Adipose tissue (tissue), 3 donors: Measurements from ENCODE around the gene ATP11A. TPM values are rescaled to one million over a fixed set of nuclear protein-coding genes. Genes with fewer than 3 reads are reported as not detected.
A peak's percentile ranks its signal among the peaks of the same experiment; 100 is the strongest.
"Not testable (repeated sequence)": the region's sequence is repeated elsewhere in the genome, so short reads cannot be mapped to it uniquely, and the experiment has no call there.

Source experiments
- H3K27ac ChIP-seq: one replicate; pipeline ENCODE4 v1.5.1; 2013; ENCODE audit warnings: low read depth, low read length
- WGBS, 3 donors: extraction: QIAGEN DNeasy Blood & Tissue Kit; methylation state at CpG; one replicate each; pipeline ENCODE4 v1.1.7; 2013; 5-methylcytosine and 5-hydroxymethylcytosine counted together
- polyA plus RNA-seq, 3 donors: library from polyadenylated mRNA; stranded (reverse); fragments of 200-250 nt; gene quantifications; one replicate each; pipeline ENCODE4 v1.2.3, GENCODE V29; 2013
- donor health status: healthy with polysubstance abuse.
- donor health status: Bipolar disorder and iron deficiency.
- donor health status: healthy.

Gene ATP11A
- polyA plus RNA-seq, 3 donors, result 8.1 to 12.0 (median 9.9) TPM

DNA sequence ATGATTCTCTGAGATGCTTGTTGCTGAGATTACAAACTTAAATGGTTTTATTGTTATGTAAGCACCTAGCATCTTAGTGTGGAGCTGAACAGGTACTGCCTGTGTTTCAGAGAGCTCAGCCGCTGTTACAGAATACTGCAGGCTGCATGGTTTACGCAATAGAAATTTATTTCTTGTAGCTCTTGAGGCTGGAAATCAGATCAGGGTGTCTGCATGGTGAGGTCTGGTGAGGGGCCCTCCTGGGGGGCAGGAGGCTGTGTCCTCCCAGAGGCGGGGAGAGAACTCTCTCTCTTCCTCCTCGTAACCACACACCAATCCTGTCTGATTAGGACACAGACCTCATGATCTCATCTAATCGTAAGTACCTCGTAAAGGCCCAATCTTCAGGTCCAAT, 13.1 kb downstream of the ATP11A start:
- H3K27ac ChIP-seq, result no peak overlapping the region
- 62 to 90% (median 64%) methylated on average over 6 of the region's 6 CpGs for WGBS, 3 donors

DNA sequence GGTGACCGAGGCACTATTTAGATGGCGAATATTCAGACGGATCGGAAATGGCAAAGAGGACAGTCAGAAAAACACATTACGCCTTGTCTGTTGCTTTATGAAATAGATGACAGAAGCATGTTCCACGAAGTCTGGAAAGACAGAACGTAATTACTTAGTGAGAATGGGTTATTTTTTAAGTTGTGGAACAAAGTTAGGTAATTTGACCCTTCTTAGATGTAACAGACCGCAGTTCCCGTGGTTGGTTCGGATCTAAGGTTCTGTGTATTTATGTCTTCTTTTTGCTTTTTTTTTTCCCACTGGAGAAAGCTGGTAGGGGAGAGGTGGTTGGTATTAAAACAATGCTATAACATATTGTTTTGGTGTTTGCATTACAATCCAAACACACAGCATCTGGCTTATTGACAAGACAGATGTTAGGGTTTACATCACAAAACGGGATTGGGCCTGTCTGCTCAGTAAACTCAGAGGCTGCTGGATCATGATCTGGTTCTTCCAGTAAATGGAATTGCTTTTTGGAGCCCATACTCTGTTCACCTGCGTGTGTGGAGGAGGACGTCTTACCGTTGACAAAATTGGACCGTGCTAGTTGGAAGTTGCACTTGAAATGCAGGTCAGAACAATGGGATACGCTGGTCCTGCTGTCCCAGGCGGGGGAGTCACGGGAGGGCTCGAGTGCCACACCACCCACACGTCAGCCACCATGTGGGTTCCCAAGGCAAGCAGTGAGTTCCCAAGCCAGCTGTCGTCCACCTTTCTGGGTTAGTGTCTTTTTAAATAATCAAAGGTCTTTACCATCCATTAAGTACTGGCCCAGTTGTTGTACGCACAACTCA, 13.8 kb downstream of the ATP11A start:
- H3K27ac ChIP-seq, result no peak overlapping the region
- WGBS, 3 donors, result 87 to 93% (median 87%) methylated on average over 22 of the region's 22 CpGs

DNA sequence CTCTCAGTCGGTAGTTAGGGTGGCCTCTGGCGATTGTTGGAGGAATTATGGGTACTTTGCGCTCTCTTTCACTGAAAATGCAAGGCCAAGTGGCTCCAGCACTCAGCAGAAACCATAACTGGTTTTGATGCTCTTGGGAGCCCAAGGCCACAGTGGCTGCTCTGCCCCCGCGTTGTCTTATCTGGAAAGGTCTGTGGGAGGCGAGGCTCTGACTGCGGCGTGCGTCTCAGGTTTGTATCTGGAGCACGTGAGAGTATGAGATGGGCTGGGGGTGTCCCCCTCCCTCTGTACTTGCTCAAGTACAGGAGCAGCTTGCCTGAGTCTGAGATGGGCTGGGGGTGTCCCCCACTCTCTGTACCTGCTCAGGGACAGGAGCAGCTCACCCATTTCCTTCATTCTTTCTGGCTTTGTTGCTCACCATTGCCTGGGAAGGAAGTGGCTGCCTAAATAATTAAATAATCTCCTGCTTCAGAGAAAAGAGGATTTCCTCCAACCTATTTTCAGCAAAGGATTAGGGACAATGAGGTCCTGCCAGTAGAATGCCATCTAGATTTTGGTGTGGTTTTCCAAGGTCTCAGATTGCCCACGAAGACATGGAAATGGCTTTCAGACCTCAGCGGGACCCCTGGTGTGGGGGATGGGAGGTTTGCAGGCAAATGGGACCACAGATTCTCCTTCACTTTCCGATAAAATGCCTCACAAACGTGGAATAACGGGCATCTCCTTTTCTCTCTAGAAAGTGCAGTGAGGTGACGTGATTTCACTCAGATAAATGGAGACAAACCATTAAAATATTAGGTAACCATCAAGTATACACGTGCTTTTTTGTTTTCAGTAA, 14.7 kb downstream of the ATP11A start:
- no peak overlapping the region for H3K27ac ChIP-seq
- WGBS, 3 donors, result 58 to 73% (median 59%) methylated on average over 17 of the region's 17 CpGs

DNA sequence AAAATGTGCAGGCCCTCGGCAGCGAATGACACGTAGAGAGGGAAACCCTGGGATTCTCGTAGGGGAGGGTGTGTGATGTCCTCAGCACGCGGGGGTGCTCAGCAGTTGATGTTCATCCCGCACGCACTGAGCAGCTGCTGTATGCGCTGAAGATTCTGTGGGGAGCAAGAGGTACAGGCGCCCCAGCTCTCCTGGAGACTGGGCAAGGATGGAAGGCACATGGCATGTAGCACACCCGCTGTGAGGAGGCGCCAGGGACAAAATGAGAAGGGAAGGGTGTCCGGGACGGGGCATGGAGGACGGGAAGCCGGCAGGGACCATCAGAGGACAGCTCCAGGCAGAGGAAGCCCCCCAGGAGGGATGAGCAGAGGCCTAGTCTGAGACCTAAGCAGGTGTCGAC, 15.4 kb downstream of the ATP11A start:
- no peak overlapping the region for H3K27ac ChIP-seq
- 81 to 93% (median 84%) methylated on average over 17 of the region's 17 CpGs for WGBS, 3 donors

DNA sequence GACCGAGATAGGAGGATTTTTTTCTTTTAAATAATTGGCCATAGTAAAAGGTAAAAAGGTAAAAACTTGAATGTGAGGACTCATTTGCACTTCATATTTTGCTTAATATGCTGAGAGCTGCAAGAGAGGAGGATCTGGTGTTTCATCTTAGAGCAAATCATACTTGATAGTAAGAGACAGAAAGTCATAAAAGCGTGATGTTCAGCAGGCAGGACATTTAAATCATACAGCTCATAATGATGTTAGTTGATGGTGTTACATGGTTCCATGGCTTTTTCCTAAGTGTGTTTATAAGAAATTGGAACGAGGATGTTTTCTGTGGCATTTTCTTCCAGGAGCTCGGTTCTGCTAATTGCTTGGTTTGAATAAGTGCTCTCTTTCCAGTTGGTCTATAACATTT, 16.3 kb downstream of the ATP11A start:
- 93 to 97% (median 96%) methylated on average over 4 of the region's 4 CpGs for WGBS, 3 donors
- no peak overlapping the region for H3K27ac ChIP-seq

DNA sequence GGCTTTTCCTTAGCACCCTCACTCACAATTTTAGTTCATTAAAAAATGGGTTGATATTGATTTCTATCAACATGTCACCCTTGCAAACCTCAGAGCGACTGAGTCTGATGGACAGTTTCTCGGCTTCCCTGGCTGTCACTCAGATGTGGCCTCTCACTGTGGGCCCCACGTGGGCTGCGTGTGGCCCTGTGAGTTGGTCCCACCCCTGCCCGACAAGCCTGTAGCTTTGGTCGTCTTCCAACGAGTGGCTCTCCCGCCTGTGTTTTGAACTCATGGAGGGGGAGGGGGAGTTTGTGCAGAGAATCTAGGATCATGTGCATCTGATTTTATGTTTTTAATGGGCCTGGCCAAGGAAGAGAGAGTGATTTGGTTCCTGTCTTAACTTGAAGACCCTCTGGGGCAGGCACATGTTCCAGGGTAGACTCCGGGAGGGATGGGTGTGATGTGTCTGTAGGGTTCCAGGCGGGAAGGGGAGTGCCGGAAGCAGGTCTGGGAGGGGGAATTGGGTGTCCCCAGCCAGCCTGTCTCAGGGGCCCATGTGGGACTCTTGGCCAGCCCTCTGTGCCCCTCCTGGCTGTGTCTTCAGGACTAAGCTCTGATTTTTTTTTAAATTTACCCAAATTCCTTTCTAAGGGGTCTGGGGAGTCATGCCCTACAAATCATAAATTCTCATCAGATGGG, 18.9 kb downstream of the ATP11A start:
- H3K27ac ChIP-seq, result no peak overlapping the region
- WGBS, 3 donors, result 78 to 83% (median 81%) methylated on average over 11 of the region's 11 CpGs

DNA sequence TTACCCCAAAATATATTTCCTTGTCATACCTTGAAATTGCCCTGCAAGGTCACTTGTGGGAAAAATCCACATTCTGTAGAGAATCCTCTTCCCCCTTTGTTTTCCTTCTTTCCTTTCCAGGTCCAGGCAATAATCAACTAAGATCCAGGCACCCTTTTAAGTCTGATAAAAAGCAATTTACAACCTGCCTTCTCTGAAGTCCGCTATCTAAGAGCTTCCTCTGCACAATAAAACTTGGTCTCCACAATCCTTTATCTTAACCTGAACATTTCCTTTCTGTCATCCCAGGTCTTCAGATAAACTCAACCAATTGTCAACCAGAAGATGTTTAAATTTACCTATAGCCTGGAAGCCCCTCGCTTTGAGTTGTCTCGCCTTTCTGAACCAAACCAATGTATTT, 19.5 kb downstream of the ATP11A start:
- not testable (repeated sequence) for H3K27ac ChIP-seq
- WGBS, 3 donors, result 97 to 100% (median 98%) methylated on average over 3 of the region's 3 CpGs

DNA sequence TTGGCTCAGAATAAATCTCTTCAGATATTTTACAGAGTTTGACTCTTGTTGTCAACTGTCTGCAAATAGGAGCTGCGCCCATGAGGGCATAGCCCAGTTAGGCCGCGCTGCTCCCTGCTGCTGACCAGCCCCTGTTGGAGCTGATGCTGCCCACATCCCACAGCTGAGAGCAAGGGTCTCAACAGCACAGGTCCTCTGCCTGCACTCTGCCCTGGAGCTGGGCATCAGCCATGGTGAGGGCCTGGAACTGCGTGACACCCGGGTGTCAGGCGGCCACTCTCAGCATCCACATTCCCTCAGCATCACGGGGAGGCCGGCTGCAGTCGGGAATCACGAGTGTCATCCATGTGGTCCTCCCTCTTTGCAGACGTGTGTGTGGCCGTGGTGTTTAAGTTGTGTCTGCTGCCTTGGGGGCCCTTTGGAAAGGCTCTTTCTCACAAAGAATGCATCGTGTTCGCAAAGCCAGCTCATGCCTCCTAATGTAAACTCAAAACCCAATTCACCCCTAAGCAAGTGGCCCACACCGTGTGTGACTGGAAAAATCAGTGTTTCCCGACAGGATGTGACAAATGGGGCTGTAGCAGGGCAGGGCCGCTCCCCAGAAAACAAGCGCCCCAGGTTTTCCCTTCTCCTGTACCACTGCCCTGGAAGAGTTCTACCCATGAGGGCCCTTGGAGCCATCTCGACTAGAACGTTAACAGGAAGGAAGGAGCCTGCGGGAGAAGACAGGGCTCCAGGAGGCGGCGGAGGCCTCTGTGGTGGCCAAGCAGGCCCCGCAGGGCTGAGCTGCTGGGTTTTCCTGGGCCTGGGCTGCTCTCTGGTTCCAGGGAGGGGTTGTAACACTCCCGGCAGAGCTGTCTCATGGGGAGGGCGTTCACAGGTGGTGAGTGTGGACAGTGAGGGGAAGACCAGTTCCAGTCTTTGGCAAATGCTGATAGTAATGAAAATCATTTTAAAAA, 20.3 kb downstream of the ATP11A start:
- WGBS, 3 donors, result 78 to 91% (median 85%) methylated on average over 25 to 26 of the region's 26 CpGs
- no peak overlapping the region for H3K27ac ChIP-seq

DNA sequence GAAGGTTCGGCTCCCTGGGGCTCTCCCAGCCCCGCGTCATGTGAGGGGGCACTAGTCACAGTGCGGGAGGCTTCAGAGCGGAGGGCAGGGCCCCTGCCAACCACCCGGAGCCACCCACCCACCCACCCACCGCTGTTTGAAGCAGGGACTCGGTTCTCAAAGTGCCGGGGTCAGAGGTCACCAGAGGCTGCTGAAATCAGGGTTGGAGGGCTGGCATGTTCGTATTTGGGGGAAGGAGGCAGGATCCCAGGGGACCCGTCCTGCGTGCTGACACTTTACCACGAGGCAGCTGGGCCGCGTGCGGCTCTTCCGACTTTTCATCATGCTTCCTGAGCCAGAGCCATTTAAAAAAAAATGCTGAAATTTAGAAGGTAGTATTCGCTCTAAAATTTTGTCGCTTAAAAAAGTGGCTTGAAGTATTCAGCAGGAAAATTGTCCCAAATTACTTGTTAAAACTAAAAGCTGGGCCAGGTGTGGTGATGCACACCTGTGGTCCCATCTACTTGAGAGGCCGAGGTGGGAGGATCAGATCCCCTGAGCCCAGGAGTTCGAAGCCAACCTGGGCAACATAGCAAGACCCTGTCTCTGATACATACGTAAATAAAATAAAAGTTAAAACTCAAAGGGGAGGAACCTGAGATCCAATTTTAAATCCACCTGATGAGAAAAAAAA, 21.2 kb downstream of the ATP11A start:
- WGBS, 3 donors, result 60 to 84% (median 67%) methylated on average over 20 to 22 of the region's 22 CpGs

DNA sequence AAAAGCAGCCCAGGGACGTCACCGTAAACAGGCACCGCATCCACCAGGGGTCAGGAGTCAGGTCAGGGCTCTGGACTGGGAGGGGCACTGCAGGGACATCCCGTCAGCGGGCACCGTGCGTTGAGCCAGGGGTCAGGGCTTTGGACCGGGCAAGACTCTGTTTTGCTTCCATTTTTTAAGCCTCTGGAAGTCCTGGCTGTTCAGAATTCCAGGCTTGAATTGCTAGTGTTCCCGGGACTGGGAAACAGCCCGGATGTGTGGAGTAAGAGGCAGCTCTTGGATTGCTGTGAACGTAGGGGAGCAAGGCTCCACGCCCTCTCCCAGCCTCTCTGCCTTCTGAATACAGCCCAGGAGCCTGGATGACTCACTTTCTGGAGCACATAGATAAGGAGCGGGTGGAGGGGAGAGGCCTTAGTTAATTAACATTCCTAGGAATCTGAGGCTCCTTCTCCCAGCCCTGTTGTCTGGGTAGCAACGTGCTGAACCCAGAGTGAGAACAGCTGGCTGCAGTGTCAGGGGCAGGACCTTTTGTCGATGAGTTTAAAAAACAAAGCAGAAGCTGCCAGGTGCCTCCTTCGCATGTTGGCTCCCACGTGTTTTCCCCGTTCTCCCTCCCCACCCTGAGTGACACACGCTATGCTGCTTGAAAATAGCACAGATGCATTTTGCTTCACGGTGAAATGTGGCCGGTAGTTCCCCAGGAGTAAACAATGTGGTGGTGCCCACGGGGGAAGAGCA, 21.9 kb downstream of the ATP11A start:
- WGBS, 3 donors, result 14 to 26% (median 24%) methylated on average over 22 of the region's 22 CpGs
- peak overlapping the region; percentile 54 for H3K27ac ChIP-seq

More for the DNA sequence above, 21.2 kb downstream of the ATP11A start:
- peak overlapping the region; percentile 32 for H3K27ac ChIP-seq

DNA sequence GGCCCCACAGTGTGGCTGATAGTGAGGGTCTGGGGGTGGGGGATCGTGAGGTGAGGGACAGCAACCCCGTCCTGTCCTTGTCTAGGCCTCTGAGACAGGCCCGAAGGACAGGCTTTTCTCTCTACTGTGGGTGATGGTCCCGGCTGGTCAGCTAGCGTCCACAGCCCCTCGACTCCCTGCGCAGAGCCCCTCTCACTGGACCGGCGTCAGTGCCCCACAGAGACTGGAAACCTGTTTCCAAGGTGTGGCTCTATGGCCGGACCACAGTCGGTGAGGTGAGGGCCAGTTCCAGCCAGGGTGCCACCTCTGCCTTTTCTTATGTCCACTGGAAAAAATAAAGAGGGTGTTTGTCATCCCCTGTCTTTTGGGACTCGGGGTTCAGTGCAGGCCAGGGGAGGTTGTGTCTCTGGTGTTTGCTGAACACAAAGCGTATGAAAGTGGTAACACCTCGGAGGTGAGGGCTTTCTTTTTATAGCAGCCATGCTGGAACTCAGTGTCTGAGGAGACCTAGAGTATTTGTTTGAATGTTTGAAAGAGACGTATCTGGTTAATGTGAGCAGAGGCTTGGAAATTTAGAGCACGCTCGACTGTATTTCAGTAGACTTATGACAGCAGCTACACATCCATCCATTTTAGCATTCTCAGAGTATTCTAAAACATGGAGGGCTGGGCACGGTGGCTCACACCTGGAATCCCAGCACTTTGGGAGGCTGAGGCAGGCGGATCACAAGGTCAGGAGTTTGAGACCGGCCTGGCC, 22.8 kb downstream of the ATP11A start:
- WGBS, 3 donors, result 89 to 96% (median 92%) methylated on average over 20 of the region's 20 CpGs
- H3K27ac ChIP-seq, result peak overlapping the region; percentile 54

DNA sequence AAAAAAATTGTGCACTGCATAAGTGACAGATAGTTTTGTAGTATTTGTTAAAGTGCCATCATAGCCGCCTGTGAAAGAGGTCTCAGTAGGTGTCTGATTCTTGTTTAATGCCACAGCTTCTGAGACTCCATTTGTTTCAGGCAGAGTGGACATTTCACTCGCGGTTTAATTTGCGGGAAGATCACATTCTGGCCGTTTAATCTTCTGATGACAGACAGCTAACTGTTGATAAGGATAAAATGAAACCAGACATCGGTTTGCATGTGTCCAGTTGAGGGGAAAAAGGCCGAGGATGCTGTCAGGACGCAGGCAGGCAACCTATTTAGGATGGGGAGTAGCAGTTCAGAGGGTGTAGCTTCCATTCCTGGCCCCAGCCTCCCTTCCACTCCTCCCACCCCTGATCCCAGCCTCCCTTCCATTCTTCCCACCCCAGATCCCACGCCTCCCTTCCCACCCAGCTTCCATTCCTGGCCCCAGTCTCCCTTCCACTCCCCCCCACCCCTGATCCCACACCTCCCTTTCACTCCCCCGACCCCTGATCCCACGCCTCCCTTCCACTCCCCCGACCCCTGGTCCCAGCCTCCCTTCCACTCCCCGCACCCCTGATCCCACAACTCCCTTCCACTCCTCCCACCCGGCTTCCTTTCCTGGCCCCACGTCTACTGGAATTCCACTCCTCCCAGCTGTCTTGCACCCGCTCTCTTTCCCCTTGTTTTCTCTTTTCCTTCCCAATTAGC, 23.8 kb downstream of the ATP11A start:
- 72 to 75% (median 72%) methylated on average over 16 of the region's 16 CpGs for WGBS, 3 donors
- H3K27ac ChIP-seq, result no peak overlapping the region

DNA sequence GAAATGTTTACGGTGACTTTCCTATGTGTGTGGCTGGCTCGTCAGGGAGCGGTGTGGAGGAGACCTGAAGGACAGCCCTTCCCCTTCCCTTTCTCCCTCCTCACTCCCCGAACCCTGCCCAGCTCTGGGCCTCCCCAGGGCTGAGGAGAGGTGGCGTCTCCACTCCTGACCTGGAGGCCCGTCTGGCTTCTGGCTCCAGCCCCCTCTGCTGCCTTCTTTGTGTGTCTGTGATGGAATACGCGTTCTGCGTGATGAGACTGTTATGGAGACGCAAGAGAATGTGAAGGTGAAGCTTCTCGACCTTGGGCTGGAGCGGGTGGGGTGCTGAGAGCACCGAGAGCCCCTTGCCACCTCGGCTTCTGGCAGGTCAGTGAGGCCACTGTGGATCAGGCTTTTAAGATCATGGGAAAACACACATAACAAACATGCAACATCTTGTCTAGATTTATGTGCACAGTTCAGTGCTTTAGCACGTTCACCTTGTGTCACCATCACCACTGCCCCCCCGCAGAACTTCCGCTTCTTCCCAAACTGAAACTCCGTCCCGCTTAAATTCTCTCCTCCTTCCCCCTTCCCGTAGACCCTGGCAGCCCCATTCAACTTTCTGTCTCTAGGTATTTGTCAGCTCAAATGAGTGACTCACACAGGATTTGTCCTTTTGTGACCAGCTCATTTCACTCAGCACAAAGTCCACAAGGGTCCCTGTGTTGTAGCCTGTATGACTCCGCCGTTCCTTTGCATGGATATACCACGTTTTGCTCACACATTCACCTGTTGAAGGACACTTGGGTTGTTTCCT, 24.7 kb downstream of the ATP11A start:
- peak overlapping the region; percentile 22 for H3K27ac ChIP-seq
- 94 to 96% (median 95%) methylated on average over 23 of the region's 23 CpGs for WGBS, 3 donors

DNA sequence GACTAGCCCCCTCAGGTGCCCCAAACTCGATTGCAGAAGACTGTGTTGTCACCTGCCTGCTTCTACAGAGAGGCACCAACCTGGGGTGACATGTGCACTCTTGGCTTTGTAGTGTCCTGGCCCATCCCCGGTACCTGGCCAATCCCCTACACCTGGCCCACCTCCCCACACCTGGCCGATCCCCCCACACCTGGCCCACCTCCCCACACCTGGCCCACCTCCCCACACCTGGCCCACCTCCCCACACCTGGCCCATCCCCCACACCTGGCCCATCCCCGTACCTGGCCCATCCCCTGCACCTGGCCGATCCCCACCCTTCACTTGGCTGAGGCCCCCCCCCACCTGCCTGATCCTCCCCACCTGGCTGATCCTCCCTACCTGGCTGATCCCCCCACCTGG, 25.4 kb downstream of the ATP11A start:
- 64 to 85% (median 85%) methylated on average over 5 of the region's 5 CpGs for WGBS, 3 donors
- no peak overlapping the region for H3K27ac ChIP-seq
